OCI-LY1 (cell line): ENCODE data around the gene ZNRF3.

ENCODE experiments used
- CTCF ChIP-seq: fragments of 200-600 bp; sonication (generic), shearing (Covaris generic); IDR thresholded peaks from 2 replicates; pipeline ENCODE4 v1.5.1; 2017; ENCODE audit warnings: mild to moderate bottlenecking, antibody characterized with exemption, low read length, moderate library complexity, mixed read lengths
- EZH2 ChIP-seq: fragments of 200-600 bp; sonication (generic), shearing (Covaris generic); IDR thresholded peaks from 2 replicates; pipeline ENCODE4 v1.8.0; 2017; ENCODE audit warnings: borderline replicate concordance, mixed run types, mild to moderate bottlenecking, antibody characterized with exemption, low read length, moderate library complexity, mixed read lengths

- no peak for TF ChIP-seq CTCF
- TF ChIP-seq EZH2: no peak
These were observed 59.6 kb downstream of the ZNRF3 start for GRCh38 chr22:28942801-28943500.
